Measurements from ENCODE around the gene ASPHD1.
"Not testable (repeated sequence)": the region's sequence is repeated elsewhere in the genome, so short reads cannot be mapped to it uniquely, and the experiment has no call there.

The ASPHD1 gene, protein sequence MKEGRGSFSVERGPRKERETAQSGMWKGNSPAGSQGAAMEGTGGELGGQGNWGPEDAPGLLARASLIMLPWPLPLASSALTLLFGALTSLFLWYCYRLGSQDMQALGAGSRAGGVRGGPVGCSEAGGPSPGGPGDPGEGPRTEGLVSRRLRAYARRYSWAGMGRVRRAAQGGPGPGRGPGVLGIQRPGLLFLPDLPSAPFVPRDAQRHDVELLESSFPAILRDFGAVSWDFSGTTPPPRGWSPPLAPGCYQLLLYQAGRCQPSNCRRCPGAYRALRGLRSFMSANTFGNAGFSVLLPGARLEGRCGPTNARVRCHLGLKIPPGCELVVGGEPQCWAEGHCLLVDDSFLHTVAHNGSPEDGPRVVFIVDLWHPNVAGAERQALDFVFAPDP

DNA sequence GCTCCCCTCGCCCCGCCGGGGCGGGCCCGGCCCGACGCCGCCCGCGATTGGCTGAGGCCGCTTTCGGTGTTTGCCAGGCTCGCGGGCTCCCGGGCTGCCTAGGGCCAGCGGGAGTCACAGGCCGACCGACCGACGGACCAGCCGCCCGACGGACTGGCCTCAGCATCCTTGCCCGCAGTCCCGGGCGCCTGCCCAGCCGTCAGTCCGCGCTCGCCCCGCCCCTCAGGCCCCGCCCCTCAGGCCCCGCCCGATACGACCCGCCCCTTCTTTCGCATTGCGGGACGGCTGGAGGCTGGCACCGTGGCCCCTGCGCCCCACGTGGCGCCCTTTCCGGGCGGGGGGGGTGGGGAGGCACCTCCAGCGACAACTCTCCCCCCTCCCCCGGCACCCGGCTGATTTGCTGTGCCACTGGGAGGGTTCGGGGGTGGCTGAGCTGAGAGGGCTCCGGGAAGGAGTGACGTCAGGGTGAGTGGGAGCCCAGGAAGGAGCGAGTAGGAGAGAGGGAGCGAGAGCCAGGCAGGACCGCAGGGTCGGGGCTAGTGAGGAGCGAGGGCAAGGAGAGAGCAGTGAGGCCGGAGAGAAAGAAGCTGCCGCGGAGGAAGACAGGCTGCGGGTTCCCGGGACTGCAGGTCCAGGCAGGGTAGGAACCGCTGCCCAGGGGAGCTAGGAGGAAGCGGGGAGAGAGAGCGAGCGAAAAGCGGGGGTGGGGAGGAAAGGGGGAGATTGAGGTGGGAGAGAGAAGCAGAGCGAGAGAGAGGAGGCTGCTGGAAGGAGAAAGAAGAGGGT lies at the start of gene ASPHD1:
Gene ASPHD1, plus strand, starts transcription at position 387 of the 786 bp plus-strand sequence. CDS start 484 bp downstream, outside the sequence.
- DNase-seq (ENCODE audit: low read depth in 2 of 2) = peak; percentile 50 to 77

- DNase-seq (ENCODE audit: low read depth in 2 of 2) = no peak
Observed at GRCh38 chr16:29850998-29851397, 49.3 kb upstream of the ASPHD1 start.

DNA sequence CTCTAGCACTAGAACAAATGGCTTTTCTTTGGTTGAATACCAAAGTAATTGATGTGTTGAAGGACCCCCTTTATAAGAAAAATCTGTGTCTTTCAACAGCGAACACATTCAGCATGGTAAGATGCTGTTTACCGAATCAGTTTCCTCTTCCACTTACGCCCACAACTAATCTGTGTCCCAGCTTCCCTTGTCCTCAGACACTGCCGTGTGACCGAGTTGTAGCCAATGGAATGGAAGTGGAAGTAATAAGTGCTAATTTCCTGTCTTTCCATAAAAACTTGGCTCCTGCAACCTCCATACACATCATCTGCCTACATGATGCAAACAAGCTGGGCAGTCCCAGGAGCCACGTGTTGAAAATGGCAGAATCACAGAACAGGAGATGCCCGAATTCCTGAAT lies 47.6 kb upstream of the ASPHD1 start:
- no peak for DNase-seq (ENCODE audit: low read depth in 2 of 2)

DNA sequence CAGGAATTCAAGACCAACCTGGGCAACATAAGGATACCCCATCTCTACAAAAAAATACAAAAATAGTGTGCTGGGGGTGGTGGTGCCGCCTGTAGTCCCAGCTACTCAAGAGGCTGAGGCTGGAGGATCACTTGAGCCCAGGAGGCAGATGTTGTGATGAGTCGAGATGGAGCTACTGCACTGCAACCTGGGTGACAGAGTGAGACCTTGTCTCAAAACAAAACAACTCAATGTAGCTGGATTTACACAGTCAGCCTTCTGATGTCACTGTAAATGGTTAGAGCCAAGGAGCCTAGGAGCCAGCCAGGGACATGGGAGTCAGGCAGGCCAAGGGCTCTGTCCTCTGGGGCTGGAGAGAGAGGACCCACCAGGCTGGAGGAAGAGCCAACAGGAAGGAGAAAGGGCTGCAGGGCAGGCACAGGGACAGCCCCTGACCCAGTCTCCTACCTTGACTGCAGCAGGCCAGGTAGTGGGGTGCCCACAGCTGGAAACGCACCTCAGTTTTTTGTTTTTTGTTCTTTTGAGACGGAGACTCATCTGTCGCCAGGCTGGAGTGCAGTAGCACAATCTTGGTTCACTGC lies 45.7 kb upstream of the ASPHD1 start:
- DNase-seq (ENCODE audit: low read depth in 2 of 2) = no peak

GRCh38 chr16:29857133-29857760 lies 43.0 kb upstream of the ASPHD1 start:
- DNase-seq (ENCODE audit: low read depth in 2 of 2) = no peak

DNA sequence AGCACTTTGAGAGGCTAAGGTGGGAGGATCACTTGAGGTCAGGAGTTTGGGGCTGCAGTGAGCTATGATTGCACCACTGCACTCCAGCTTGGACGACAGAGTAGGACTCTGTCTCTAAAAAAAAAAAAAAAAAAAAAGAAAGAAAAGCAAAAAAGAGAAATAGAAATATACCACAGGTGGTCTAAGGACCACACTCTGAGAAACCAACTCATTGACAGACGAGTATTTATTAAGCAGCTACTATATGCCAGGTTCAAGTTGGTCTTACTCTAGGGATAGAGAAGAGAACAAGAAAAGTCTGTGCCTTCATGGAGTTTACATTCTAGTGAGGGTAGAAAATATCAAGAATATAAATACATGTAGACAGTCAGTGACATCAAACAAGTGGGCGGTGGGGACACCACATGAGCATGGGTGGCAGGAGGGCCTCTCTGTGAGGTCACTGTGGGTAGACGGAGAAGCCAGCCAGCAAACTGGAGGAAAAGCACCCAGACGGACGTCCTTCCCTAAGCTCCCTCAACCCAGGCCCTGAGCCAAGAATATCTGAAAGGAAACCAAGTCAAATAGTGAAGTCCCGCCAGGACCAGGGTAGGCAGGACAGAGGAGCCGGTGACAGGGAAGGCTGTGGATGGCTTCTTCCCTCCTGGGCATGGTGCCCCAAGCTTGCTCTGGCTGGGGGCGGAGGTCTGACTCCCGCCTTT lies 42.0 kb upstream of the ASPHD1 start:
- DNase-seq (ENCODE audit: low read depth in 2 of 2) = no peak

GRCh38 chr16:29858974-29859373 lies 41.3 kb upstream of the ASPHD1 start:
- DNase-seq (ENCODE audit: low read depth in 2 of 2) = no peak

DNA sequence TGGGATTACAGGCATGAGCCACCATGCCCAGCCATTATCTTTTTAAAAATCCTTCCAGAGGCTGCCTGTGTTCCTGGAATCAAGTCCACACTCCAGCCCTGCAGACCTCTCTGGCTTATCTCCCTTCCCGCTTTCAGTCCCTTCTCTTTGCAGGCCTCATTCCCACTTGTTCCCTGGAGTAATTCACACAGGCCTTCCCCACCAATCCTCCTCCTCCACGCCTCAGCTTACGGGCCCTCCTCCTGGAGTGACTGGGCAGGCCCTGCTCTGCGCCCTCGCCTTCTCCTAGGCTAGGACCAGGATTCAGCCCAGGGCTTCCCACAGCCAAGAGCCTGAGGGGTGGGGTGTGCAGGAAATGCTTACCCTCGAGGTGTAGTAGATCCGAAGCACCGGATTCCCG lies 40.1 kb upstream of the ASPHD1 start:
- DNase-seq (ENCODE audit: low read depth in 2 of 2) = no peak

DNA sequence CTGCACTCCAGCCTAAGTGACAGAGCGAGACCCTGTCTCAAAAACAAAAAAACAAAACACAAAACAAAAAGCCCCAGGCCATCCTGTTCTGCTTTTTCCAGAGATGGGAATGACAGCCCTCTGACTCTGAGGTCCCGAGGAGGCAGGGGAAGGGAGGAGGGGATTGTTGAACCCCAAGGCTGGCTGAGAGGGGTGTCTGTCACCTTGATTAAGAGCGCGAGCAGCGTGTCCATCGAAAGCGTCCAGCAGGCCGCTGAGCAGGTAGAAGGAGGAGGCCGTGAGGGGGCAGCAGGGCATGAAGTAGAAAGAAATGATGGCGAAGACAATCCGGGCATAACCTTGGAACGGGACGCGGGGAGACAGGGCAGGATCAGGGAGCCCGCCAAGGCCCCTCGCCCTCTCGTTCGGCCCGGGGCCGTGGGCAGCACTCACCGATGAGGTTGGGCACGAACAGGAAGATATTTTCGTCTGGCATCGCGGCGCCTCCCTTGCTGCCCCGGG lies 37.9 kb upstream of the ASPHD1 start:
- no peak for DNase-seq (ENCODE audit: low read depth in 2 of 2)

- peak; percentile 81 to 91 for DNase-seq (ENCODE audit: low read depth in 2 of 2)
Observed at GRCh38 chr16:29862884-29863668, 37.2 kb upstream of the ASPHD1 start, which contains the start of gene CDIPT. Gene CDIPT, minus strand, starts transcription at chr16:29863226. Its CDS starts 369 bp downstream, at chr16:29862857.

- no peak for DNase-seq (ENCODE audit: low read depth in 2 of 2)
Observed at GRCh38 chr16:29863669-29863984, 36.7 kb upstream of the ASPHD1 start.

DNA sequence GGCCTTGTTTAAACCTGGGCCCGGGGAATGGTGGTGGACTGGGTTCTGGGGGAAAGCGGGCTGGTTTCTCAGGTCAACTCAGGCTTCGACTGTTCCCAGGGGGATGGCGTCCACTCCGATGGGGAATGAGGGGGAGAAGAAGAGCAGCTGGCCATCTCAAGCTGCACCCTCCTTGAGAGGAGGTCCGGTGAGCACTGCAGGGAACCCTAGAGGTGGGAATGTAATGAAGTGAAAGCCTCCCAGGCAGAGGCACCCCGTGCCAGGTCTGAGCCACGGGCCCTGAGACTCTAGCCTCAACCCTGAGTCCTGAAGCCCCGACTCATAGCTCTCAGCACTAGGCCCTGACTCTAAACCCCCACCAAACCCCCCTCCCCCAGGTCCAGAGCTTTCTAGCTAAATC lies 36.1 kb upstream of the ASPHD1 start:
- DNase-seq (ENCODE audit: low read depth in 2 of 2) = no peak

GRCh38 chr16:29868396-29869009 lies 31.8 kb upstream of the ASPHD1 start:
- DNase-seq (ENCODE audit: low read depth in 2 of 2) = no peak

GRCh38 chr16:29869067-29869466 lies 31.2 kb upstream of the ASPHD1 start:
- not testable (repeated sequence) for DNase-seq (ENCODE audit: low read depth in 2 of 2)

- DNase-seq (ENCODE audit: low read depth in 2 of 2) = no peak
Observed at GRCh38 chr16:29871822-29872546, 28.3 kb upstream of the ASPHD1 start.

GRCh38 chr16:29873319-29873718 lies 27.0 kb upstream of the ASPHD1 start:
- no peak for DNase-seq (ENCODE audit: low read depth in 2 of 2)

- DNase-seq (ENCODE audit: low read depth in 2 of 2) = no peak
Observed at GRCh38 chr16:29875206-29875605, 25.1 kb upstream of the ASPHD1 start.

GRCh38 chr16:29876217-29876593 lies 24.1 kb upstream of the ASPHD1 start:
- no peak for DNase-seq (ENCODE audit: low read depth in 2 of 2)

GRCh38 chr16:29876594-29877249 lies 23.6 kb upstream of the ASPHD1 start:
- peak; percentile 25 to 46 for DNase-seq (ENCODE audit: low read depth in 2 of 2)

Data from stimulated activated CD4-positive, alpha-beta T cell treated with anti-CD3 and anti-CD28 coated beads, Interleukin-1b, Interleukin-23, amount 100 ng/mL, for 4 hours (primary cell).